ENCODE measurements around the gene GSN.
"Not testable (repeated sequence)": the region's sequence is repeated elsewhere in the genome, so short reads cannot be mapped to it uniquely, and the experiment has no call there.

GSN gene

GRCh38 chr9:121286688-121286972 is 18.7 kb downstream of the GSN start:
- no peak for DNase-seq

GRCh38 chr9:121286973-121287741 is 19.2 kb downstream of the GSN start:
- DNase-seq = peak in 47 of 56 donors; percentile 26 to 87 (median 69)

GRCh38 chr9:121288673-121289025 is 20.7 kb downstream of the GSN start:
- peak in 3 of 56 donors; percentile 78 to 86 (median 81) for DNase-seq

- DNase-seq = peak in 43 of 56 donors; percentile 29 to 89 (median 75)
Observed at GRCh38 chr9:121289026-121289771, 21.2 kb downstream of the GSN start.

- DNase-seq = peak in 3 of 56 donors; percentile 39 to 61 (median 57)
Observed at GRCh38 chr9:121289772-121290370, 21.9 kb downstream of the GSN start.

GRCh38 chr9:121291536-121291935 is 23.6 kb downstream of the GSN start:
- not testable (repeated sequence) for DNase-seq

GRCh38 chr9:121292051-121292450 is 24.1 kb downstream of the GSN start:
- DNase-seq = no peak

GRCh38 chr9:121292801-121293241 is 24.9 kb downstream of the GSN start:
- DNase-seq = peak in 36 of 56 donors; percentile 24 to 80 (median 60)

- peak in 4 of 56 donors; percentile 19 to 35 (median 26) for DNase-seq
Observed at GRCh38 chr9:121294151-121294743, 26.3 kb downstream of the GSN start.

- peak in 25 of 56 donors; percentile 32 to 73 (median 47) for DNase-seq
Observed at GRCh38 chr9:121294866-121295661, 27.1 kb downstream of the GSN start.

- no peak for DNase-seq
Observed at GRCh38 chr9:121295662-121296191, 27.8 kb downstream of the GSN start.

GRCh38 chr9:121296213-121297127 is 28.5 kb downstream of the GSN start:
- no peak for DNase-seq

- no peak for DNase-seq
Observed at GRCh38 chr9:121297389-121297788, 29.4 kb downstream of the GSN start.

GRCh38 chr9:121298016-121298538 is 30.1 kb downstream of the GSN start:
- no peak for DNase-seq

- no peak for DNase-seq
Observed at GRCh38 chr9:121298689-121299466, 30.9 kb downstream of the GSN start.

GRCh38 chr9:121299467-121300282 is 31.7 kb downstream of the GSN start:
- DNase-seq = peak in 28 of 56 donors; percentile 29 to 70 (median 46)

GRCh38 chr9:121300283-121301119 is 32.5 kb downstream of the GSN start:
- no peak for DNase-seq

Data from nucleus accumbens (tissue), 56 donors.